ENCODE measurements around the gene SORBS1. TPM values are rescaled to one million over a fixed set of nuclear protein-coding genes. Genes with fewer than 3 reads are reported as not detected.

Gene SORBS1
- total and polyA plus RNA-seq, 4 experiments from 2014 or later, result 0.67 to 0.93 (median 0.75) TPM; not detected in 1

DNA sequence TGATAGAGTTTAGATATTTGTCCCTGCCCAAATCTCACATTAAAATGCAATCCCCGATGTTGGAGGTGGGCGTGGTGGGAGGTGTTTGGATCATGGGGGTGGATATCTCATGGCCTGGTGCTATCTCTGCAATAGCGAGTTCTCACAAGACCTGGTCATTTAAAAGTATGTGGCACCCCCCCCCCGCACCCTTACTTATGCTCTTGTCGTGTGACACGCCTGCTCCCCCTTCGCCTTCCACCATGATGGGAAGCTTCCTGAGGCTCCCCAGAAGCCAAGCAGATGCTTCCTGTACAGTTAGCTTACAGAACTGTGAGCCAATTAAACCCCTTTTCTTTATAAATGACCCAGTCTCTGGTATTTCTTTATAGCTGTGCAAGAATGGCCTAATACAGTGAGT is 118.8 kb downstream of the SORBS1 start:
- Histone ChIP-seq H3K27ac (ENCODE audit: low read depth, low read length) (no peak overlapping the region), H3K4me1 (ENCODE audit: insufficient read depth, low read length) (no peaks in the 10 kb centered on the region), H3K27me3 (ENCODE audit: insufficient read depth, low read length) (no peaks in the 10 kb centered on the region), H3K9me3 (ENCODE audit: control insufficient read depth in 1 of 2, low read length in 2 of 2) (no peaks in the 10 kb centered on the region), H3K36me3 (ENCODE audit: insufficient read depth, low read length) (no peaks in the 10 kb centered on the region), H3K4me3 (ENCODE audit: low read length in 2 of 2) (no peak overlapping the region)
- ChIA-PET CTCF (ENCODE audit: partially characterized antibody) (interaction anchor here (1.2 to 12.7 kb wide), 3 partner anchors 13 to 158 kb away, joined by 3 to 158 read pairs (median 3); no protein-coding TSS in a partner anchor), POLR2A (ENCODE audit: partially characterized antibody) (no interaction called here)
- peaks cover 0 to 2% of the 10 kb centered on the region in 2 donors for H3K27me3 Mint-ChIP-seq
- no peaks in the 10 kb centered on the region for H3K9me3 Mint-ChIP-seq
- intact Hi-C loops (cut with micrococcal nuclease), result no loop called here
- H3K36me3 Mint-ChIP-seq, result no peaks in the 10 kb centered on the region
- no peak overlapping the region for H3K4me3 Mint-ChIP-seq
- peaks cover 6 to 8% (median 6%) of the 10 kb centered on the region in 4 donors for H3K4me1 Mint-ChIP-seq
- no peak for DNase-seq
- H3K27ac Mint-ChIP-seq, result no peak overlapping the region

DNA sequence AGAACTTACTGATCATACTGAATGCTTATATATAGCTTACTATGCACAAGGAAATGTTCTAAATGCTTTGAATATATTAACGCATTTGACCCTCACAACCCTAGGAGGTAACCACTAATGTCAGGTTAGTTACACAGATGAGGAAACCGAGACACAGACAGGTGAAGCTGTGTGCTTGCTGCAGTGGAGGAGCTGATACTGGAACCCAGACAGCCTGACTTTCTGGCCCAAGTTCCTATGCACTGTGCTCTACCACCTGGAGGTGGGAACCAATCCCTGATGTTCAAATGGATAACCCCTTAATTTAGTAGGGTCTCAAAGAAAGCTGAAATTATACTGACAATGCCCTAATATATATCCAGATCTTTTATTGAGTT is 119.6 kb downstream of the SORBS1 start:
- H3K36me3 ChIP-seq (ENCODE audit: insufficient read depth, low read length), result no peaks in the 10 kb centered on the region
- H3K9me3 ChIP-seq (ENCODE audit: control insufficient read depth in 1 of 2, low read length in 2 of 2), result no peaks in the 10 kb centered on the region
- Mint-ChIP-seq H3K9me3 (no peaks in the 10 kb centered on the region), H3K4me1 (peaks cover 6 to 8% (median 6%) of the 10 kb centered on the region in 4 donors), H3K27me3 (peaks cover 0 to 2% of the 10 kb centered on the region in 2 donors), H3K27ac (no peak overlapping the region), H3K4me3 (no peak overlapping the region), H3K36me3 (no peaks in the 10 kb centered on the region)
- no peaks in the 10 kb centered on the region for H3K27me3 ChIP-seq (ENCODE audit: insufficient read depth, low read length)
- ChIA-PET POLR2A (ENCODE audit: partially characterized antibody) (no interaction called here), CTCF (ENCODE audit: partially characterized antibody) (interaction anchor here (0.6 to 12.7 kb wide), 4 partner anchors 12 to 253 kb away, joined by 3 to 158 read pairs (median 3); no protein-coding TSS in a partner anchor)
- no peaks in the 10 kb centered on the region for H3K4me1 ChIP-seq (ENCODE audit: insufficient read depth, low read length)
- no peak for DNase-seq
- H3K4me3 ChIP-seq (ENCODE audit: low read length in 2 of 2), result no peak overlapping the region
- intact Hi-C loops (cut with micrococcal nuclease), result no loop called here
- no peak overlapping the region for H3K27ac ChIP-seq (ENCODE audit: low read depth, low read length)

DNA sequence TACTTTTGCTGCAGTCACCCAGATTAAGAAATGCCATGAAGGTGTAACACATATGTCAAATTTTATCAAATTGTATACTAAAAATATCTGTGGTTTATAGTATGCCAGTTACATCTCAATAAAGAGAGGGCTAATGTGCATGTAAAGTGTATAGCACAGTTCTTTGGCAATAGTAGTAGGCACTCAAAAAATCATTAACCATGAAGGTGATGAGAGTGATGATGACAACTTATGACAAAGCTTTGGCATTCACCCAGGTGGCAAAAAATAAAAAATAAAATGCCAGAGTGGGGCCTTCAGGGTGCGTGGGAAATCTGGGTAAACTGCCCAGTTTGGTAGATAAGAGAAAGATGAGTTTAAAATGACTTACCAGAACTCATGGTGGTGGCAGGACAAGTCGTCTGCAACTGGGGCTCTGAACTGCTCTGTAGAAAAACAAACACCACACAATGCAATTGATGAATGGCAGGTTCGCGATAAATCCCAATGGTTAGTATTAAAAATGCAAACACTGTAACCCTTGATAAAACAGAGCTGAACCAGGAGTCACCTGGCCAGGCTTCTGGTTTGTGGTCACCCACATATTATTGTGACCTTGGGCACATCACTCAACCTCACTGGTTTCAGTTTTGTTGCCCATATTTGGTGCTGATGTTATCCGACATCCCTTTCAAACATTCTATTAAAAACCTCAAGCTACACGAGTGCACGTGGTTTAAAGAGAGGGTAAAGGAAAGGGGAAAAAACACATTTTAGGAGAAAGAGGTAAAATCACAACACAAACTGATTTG is 120.2 kb downstream of the SORBS1 start:
- ChIA-PET POLR2A (ENCODE audit: partially characterized antibody) (no interaction called here), CTCF (ENCODE audit: partially characterized antibody) (interaction anchor here (0.6 to 12.7 kb wide), 3 partner anchors 11 to 254 kb away, joined by 3 to 158 read pairs (median 3); no protein-coding TSS in a partner anchor)
- H3K4me3 ChIP-seq (ENCODE audit: low read length in 2 of 2), result no peak overlapping the region
- Mint-ChIP-seq H3K4me1 (peaks cover 5 to 8% (median 6%) of the 10 kb centered on the region in 4 donors), H3K27ac (no peak overlapping the region), H3K9me3 (no peaks in the 10 kb centered on the region), H3K27me3 (peaks cover 0 to 1% of the 10 kb centered on the region in 2 donors), H3K36me3 (no peaks in the 10 kb centered on the region), H3K4me3 (no peak overlapping the region)
- H3K9me3 ChIP-seq (ENCODE audit: control insufficient read depth in 1 of 2, low read length in 2 of 2), result no peaks in the 10 kb centered on the region
- no peaks in the 10 kb centered on the region for H3K27me3 ChIP-seq (ENCODE audit: insufficient read depth, low read length)
- no peaks in the 10 kb centered on the region for H3K36me3 ChIP-seq (ENCODE audit: insufficient read depth, low read length)
- no peaks in the 10 kb centered on the region for H3K4me1 ChIP-seq (ENCODE audit: insufficient read depth, low read length)
- intact Hi-C loops (cut with micrococcal nuclease), result no loop called here
- no peak overlapping the region for H3K27ac ChIP-seq (ENCODE audit: low read depth, low read length)
- DNase-seq, result peak in 1 of 5 donors; percentile 4

DNA sequence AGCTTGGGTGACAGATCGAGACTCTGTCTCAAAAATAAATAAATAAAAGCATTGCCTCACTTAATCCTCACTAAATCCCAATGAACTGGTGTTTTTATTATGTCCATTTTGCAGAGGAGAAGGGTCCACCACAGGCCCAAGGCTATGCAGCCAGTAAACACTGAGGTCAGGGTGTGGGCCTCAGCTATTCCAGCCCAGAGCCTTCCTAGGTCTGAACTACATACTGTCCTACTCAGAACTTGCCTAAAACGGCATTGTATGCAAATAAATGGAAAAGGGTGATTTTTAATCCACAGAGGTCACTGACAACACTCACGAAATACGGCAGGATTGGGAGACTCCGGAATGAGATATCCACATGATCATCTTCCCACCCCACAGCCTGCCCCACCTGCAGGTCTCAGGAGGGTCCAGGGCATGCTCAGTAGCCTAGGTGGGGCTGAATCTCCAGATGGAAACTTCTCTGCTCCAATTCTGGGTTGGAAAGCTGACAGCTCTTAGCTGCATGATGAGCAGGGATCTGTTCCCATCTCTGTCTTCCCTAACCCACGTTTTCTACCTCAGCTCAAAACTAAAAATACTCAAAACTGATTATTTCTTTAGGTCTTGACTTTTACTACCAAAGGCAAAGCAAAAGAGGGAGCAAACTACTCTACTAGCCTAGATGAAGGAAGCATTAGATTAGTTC is 121.0 kb downstream of the SORBS1 start:
- H3K27ac ChIP-seq (ENCODE audit: low read depth, low read length), result no peak overlapping the region
- H3K4me3 ChIP-seq (ENCODE audit: low read length in 2 of 2), result no peak overlapping the region
- Mint-ChIP-seq H3K4me1 (peaks cover 5 to 8% (median 6%) of the 10 kb centered on the region in 4 donors), H3K4me3 (no peak overlapping the region), H3K36me3 (no peaks in the 10 kb centered on the region), H3K9me3 (no peaks in the 10 kb centered on the region), H3K27me3 (no peaks in the 10 kb centered on the region), H3K27ac (peak overlapping the region in 1 of 7 donors; percentile 3)
- DNase-seq, result no peak
- H3K9me3 ChIP-seq (ENCODE audit: control insufficient read depth in 1 of 2, low read length in 2 of 2), result no peaks in the 10 kb centered on the region
- intact Hi-C loops (cut with micrococcal nuclease), result no loop called here
- ChIA-PET CTCF (ENCODE audit: partially characterized antibody) (interaction anchor here (12.7 kb wide), 1 partner anchor 10 kb away, joined by 158 read pairs; no protein-coding TSS in a partner anchor), POLR2A (ENCODE audit: partially characterized antibody) (no interaction called here)
- H3K36me3 ChIP-seq (ENCODE audit: insufficient read depth, low read length), result no peaks in the 10 kb centered on the region
- no peaks in the 10 kb centered on the region for H3K27me3 ChIP-seq (ENCODE audit: insufficient read depth, low read length)
- H3K4me1 ChIP-seq (ENCODE audit: insufficient read depth, low read length), result no peaks in the 10 kb centered on the region

DNA sequence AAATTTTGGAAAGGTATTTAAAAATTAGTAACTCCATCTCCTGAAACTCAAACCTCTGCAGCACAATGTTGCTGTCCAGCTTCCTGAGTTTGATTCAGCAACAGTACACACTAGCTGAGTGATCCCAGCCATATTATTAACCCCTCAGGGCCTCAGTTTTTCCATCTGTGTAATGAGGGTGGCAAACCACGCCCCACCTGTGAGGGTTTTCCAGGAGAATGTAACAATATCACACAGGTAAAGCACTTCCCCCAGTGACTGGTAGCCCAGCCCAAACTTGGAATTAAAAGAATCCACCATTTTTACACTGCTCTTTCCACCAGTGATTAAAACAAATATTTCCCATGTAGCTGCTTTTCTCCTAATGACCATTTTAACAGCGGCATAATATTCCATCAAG is 122.4 kb downstream of the SORBS1 start:
- H3K36me3 ChIP-seq (ENCODE audit: insufficient read depth, low read length), result no peaks in the 10 kb centered on the region
- Mint-ChIP-seq H3K4me3 (no peak overlapping the region), H3K4me1 (peaks cover 5 to 8% (median 6%) of the 10 kb centered on the region in 4 donors), H3K36me3 (no peaks in the 10 kb centered on the region), H3K27me3 (no peaks in the 10 kb centered on the region), H3K9me3 (no peaks in the 10 kb centered on the region), H3K27ac (no peak overlapping the region)
- no peaks in the 10 kb centered on the region for H3K4me1 ChIP-seq (ENCODE audit: insufficient read depth, low read length)
- H3K27ac ChIP-seq (ENCODE audit: low read depth, low read length), result no peak overlapping the region
- intact Hi-C loops (cut with micrococcal nuclease), result no loop called here
- no peak for DNase-seq
- no peaks in the 10 kb centered on the region for H3K9me3 ChIP-seq (ENCODE audit: control insufficient read depth in 1 of 2, low read length in 2 of 2)
- ChIA-PET POLR2A (ENCODE audit: partially characterized antibody) (no interaction called here), CTCF (ENCODE audit: partially characterized antibody) (interaction anchor here (0.8 to 12.7 kb wide), 3 partner anchors 8 to 912 kb away, joined by 3 to 158 read pairs (median 12); no protein-coding TSS in a partner anchor)
- H3K4me3 ChIP-seq (ENCODE audit: low read length in 2 of 2), result no peak overlapping the region
- H3K27me3 ChIP-seq (ENCODE audit: insufficient read depth, low read length), result no peaks in the 10 kb centered on the region

DNA sequence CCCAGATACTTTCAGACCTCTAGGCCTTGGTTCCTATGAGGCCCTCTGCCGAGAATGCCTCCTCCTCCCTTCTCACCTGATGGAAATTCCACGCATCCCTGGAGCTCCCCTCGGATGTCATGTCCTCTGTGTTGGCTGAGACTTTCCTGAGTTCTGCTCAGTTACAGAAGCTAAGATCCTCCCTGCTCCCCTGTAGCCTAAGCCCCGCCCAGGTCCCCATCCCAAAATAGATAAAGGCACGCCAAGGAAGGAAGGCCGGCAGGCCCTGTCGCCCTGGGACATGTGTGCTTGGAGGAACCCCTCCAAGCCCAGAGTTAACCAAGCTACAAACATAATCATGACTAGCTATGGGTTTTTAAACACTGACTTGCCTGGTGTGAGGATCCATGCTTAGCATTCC is 123.5 kb downstream of the SORBS1 start:
- Mint-ChIP-seq H3K4me3 (no peak overlapping the region), H3K27me3 (no peaks in the 10 kb centered on the region)
- CTCF ChIA-PET (ENCODE audit: partially characterized antibody), result interaction anchor here (0.7 to 12.7 kb wide), 3 partner anchors 8 to 164 kb away, joined by 3 to 158 read pairs (median 12); no protein-coding TSS in a partner anchor

More for the DNA sequence above, 123.5 kb downstream of the SORBS1 start:
- no peaks in the 10 kb centered on the region for H3K9me3 Mint-ChIP-seq
- H3K27me3 ChIP-seq (ENCODE audit: insufficient read depth, low read length), result no peaks in the 10 kb centered on the region
- H3K27ac Mint-ChIP-seq, result no peak overlapping the region
- intact Hi-C loops (cut with micrococcal nuclease), result no loop called here
- H3K36me3 ChIP-seq (ENCODE audit: insufficient read depth, low read length), result no peaks in the 10 kb centered on the region
- peaks cover 5 to 8% (median 6%) of the 10 kb centered on the region in 4 donors for H3K4me1 Mint-ChIP-seq
- H3K4me1 ChIP-seq (ENCODE audit: insufficient read depth, low read length), result no peaks in the 10 kb centered on the region
- H3K27ac ChIP-seq (ENCODE audit: low read depth, low read length), result no peak overlapping the region
- no peak overlapping the region for H3K4me3 ChIP-seq (ENCODE audit: low read length in 2 of 2)
- DNase-seq, result no peak
- POLR2A ChIA-PET (ENCODE audit: partially characterized antibody), result no interaction called here
- no peaks in the 10 kb centered on the region for H3K36me3 Mint-ChIP-seq
- no peaks in the 10 kb centered on the region for H3K9me3 ChIP-seq (ENCODE audit: control insufficient read depth in 1 of 2, low read length in 2 of 2)

Measured in CD4-positive, alpha-beta memory T cell (primary cell).